Kidney epithelial cell (primary cell): ENCODE data around the gene CDH1. TPM values are rescaled to one million over a fixed set of nuclear protein-coding genes. Genes with fewer than 3 reads are reported as not detected.
"Not testable (repeated sequence)": the region's sequence is repeated elsewhere in the genome, so short reads cannot be mapped to it uniquely, and the experiment has no call there.

ENCODE experiments used
- DNase-seq: peaks from one replicate; pipeline ENCODE4 v3.0.0-alpha.2; 2010; ENCODE audit warnings: low read depth
- H3K27me3 ChIP-seq: 2 replicates; pipeline ENCODE4 v1.6.0; 2011; ENCODE audit warnings: low read length; ENCODE audit not compliant: control insufficient read depth, insufficient read depth
- H3K36me3 ChIP-seq: 2 replicates; pipeline ENCODE4 v1.5.1; 2011; ENCODE audit warnings: low read length; ENCODE audit not compliant: control insufficient read depth, insufficient read depth
- H3K4me3 ChIP-seq: 2 replicates; pipeline ENCODE4 v1.5.1; 2011; ENCODE audit warnings: low read depth, mild to moderate bottlenecking, control low read depth, low read length
- total RNA-seq: library from RNA; depleted of rRNA; stranded (reverse); fragments of >200 nt; gene quantifications from 2 replicates; pipeline ENCODE4 v1.2.3, GENCODE V29; 2015
- TF ChIP-seq, protein P1 (sequence below): IDR thresholded peaks from 2 replicates; pipeline ENCODE4 v1.5.1; 2011; ENCODE audit warnings: mild to moderate bottlenecking, moderate library complexity, low read length, control low read depth, inconsistent platforms; ENCODE audit not compliant: insufficient read depth, poor library complexity, severe bottlenecking

Gene CDH1
- total RNA-seq, 1 donor from 2014 or later, result 85.8 TPM

GRCh38 chr16:68839831-68840230 lies 102.7 kb downstream of the CDH1 start:
- H3K27me3 ChIP-seq, result no peaks in the 10 kb centered on the region
- H3K36me3 ChIP-seq, result no peaks in the 10 kb centered on the region
- H3K4me3 ChIP-seq, result no peak overlapping the region
- TF ChIP-seq, protein P1, sequence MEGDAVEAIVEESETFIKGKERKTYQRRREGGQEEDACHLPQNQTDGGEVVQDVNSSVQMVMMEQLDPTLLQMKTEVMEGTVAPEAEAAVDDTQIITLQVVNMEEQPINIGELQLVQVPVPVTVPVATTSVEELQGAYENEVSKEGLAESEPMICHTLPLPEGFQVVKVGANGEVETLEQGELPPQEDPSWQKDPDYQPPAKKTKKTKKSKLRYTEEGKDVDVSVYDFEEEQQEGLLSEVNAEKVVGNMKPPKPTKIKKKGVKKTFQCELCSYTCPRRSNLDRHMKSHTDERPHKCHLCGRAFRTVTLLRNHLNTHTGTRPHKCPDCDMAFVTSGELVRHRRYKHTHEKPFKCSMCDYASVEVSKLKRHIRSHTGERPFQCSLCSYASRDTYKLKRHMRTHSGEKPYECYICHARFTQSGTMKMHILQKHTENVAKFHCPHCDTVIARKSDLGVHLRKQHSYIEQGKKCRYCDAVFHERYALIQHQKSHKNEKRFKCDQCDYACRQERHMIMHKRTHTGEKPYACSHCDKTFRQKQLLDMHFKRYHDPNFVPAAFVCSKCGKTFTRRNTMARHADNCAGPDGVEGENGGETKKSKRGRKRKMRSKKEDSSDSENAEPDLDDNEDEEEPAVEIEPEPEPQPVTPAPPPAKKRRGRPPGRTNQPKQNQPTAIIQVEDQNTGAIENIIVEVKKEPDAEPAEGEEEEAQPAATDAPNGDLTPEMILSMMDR, result no peak
- no peak for DNase-seq

GRCh38 chr16:68842964-68843481 lies 105.9 kb downstream of the CDH1 start:
- H3K36me3 ChIP-seq, DNase-seq, H3K27me3 ChIP-seq: not testable (repeated sequence)
- peak overlapping the region; percentile 59 for H3K4me3 ChIP-seq

- TF ChIP-seq, protein P1, result peak; percentile 55
- no peaks in the 10 kb centered on the region for H3K36me3 ChIP-seq
- DNase-seq, result peak; percentile 31
- H3K27me3 ChIP-seq, result no peaks in the 10 kb centered on the region
- peak within 1 kb of the TSS; percentile 59 for H3K4me3 ChIP-seq
Observed at GRCh38 chr16:68843482-68844210, 106.6 kb downstream of the CDH1 start, which contains the start of gene TANGO6. TANGO6 (plus strand) TSS chr16:68843531; CDS start chr16:68843618, 87 bp downstream.

DNA sequence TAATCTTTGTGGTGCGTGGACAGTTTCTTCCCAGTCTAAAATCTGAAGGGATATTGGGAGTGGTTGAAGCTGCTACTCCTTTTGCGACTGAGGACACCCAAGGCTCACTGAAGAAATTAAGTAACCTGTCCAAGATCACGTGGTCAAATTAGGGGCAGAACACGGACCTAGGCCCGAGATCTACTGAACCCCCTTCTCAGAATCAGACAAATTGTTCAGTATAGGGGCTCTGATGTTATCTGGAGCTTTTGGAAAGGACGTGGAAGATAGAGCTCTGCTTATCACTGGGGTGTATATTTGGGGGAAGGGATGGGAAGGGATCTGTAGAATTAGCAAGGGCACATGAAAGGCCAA lies 107.1 kb downstream of the CDH1 start:
- DNase-seq, result no peak
- Histone ChIP-seq H3K4me3 (peak overlapping the region; percentile 59), H3K27me3 (no peaks in the 10 kb centered on the region), H3K36me3 (no peaks in the 10 kb centered on the region)
- TF ChIP-seq, protein P1, result no peak

- no peaks in the 10 kb centered on the region for H3K36me3 ChIP-seq
- no peak for DNase-seq
- H3K4me3 ChIP-seq, result no peak overlapping the region
- TF ChIP-seq, protein P1, result no peak
- H3K27me3 ChIP-seq, result no peaks in the 10 kb centered on the region
Observed at GRCh38 chr16:68848786-68849185, 111.7 kb downstream of the CDH1 start.

- DNase-seq, result no peak
- H3K27me3 ChIP-seq, result no peaks in the 10 kb centered on the region
- H3K4me3 ChIP-seq, result no peak overlapping the region
- H3K36me3 ChIP-seq, result no peaks in the 10 kb centered on the region
- TF ChIP-seq, protein P1, result no peak
Observed at GRCh38 chr16:68850481-68850880, 113.4 kb downstream of the CDH1 start.
